Measurements from ENCODE around the gene ITGB3.

GRCh38 chr17:47324224-47325020, 70.8 kb downstream of the ITGB3 start:
- peak; percentile 18 for TF ChIP-seq POLR2A (IDR thresholded peaks at IDR 0.05; ENCODE audit: low read depth, low read length)
- TF ChIP-seq TAF1 (IDR thresholded peaks at IDR 0.05; ENCODE audit: borderline replicate concordance, low read depth, low read length): no peak
- TF ChIP-seq POLR2AphosphoS5 (IDR thresholded peaks at IDR 0.05; ENCODE audit: low read depth, low read length): peak; percentile 72; the same call in 1 of the 2 replicates

All from GM12892 (cell line).